K562 (cell line): ENCODE data around the gene PIBF1. TPM values are rescaled to one million over a fixed set of nuclear protein-coding genes. Genes with fewer than 3 reads are reported as not detected.

Experiments
- ATAC-seq: fragments of 200-7000 bp; cut with Tn5 transposase; 3 replicates; pipeline ENCODE4 v1.9.1; 2020; ENCODE audit warnings: moderate library complexity
- BruUV-seq: library from RNA; stranded (reverse); fragments of 400-500 nt; replicated peaks from 2 replicates; lab custom pipeline; 2021; lab: Mats Ljungman, UMichigan
- CTCF ChIA-PET: fragments of 300-600 bp; formaldehyde crosslinking; extraction: SDS; loops from one replicate; lab custom pipeline; 2021; ENCODE audit warnings: low intra/inter-chr PET ratio; lab: Yijun Ruan, JAX
- POLR2A ChIA-PET: fragments of 300-600, 350-650 bp; sonication (Branson Sonifier 250); formaldehyde crosslinking; extraction: SDS; loops from one replicate; lab custom pipeline; 2021; ENCODE audit warnings: antibody characterized with exemption, inconsistent platforms; lab: Yijun Ruan, JAX
- DNase-seq, 4 experiments: peaks; one replicate each; pipeline versions ENCODE4 v3.0.0 to v3.0.0-alpha.2; 2011 to 2018; ENCODE audit warnings: low spot score in 3 of 4, mixed read lengths in 3 of 4; ENCODE audit errors: extremely low read depth in 1 of 4
- FAIRE-seq: peaks from 2 replicates; lab custom pipeline; 2011; peaks lifted over from hg19 to GRCh38; lab: Jason Lieb, UNC
- H2AFZ ChIP-seq: 2 replicates; pipeline ENCODE4 v1.6.0; 2011; ENCODE audit warnings: low read depth, low read length, control low read depth, inconsistent platforms
- H3K27ac ChIP-seq: fragments of 200-600 bp; 3 replicates; pipeline ENCODE4 v1.8.0; 2011; ENCODE audit warnings: low read depth, mild to moderate bottlenecking, control low read depth, inconsistent platforms, low read length, moderate library complexity, mixed read lengths; ENCODE audit errors: extremely low read depth
- H3K27me3 ChIP-seq, 2 experiments: fragments of 300-600 bp in 1 of 2; 2 replicates in 1 of 2; 3 replicates in 1 of 2; pipeline versions ENCODE4 v1.6.0 to v1.8.0; 2011; ENCODE audit warnings: inconsistent platforms in 2 of 2, low read length in 2 of 2, mild to moderate bottlenecking in 1 of 2, mixed read lengths in 1 of 2, moderate library complexity in 1 of 2; ENCODE audit not compliant: control insufficient read depth in 2 of 2, insufficient read depth in 2 of 2
- H3K36me3 ChIP-seq: fragments of 300-600 bp; 3 replicates; pipeline ENCODE4 v1.8.0; 2011; ENCODE audit warnings: mild to moderate bottlenecking, low read length, inconsistent platforms; ENCODE audit not compliant: control insufficient read depth, insufficient read depth
- H3K4me1 ChIP-seq, 2 experiments: fragments of 200-600 bp in 1 of 2; replicated peaks in 1 of 2; 2 replicates in 1 of 2; 3 replicates in 1 of 2; pipeline versions ENCODE4 v1.5.1 to v1.8.0; 2011; ENCODE audit warnings: inconsistent platforms in 2 of 2, low read length in 2 of 2, mild to moderate bottlenecking in 1 of 2, mixed read lengths in 1 of 2, moderate library complexity in 1 of 2; ENCODE audit not compliant: control insufficient read depth in 2 of 2, insufficient read depth in 2 of 2
- H3K4me2 ChIP-seq: 2 replicates; pipeline ENCODE4 v1.6.1; 2011; ENCODE audit warnings: low read length, control low read depth, inconsistent platforms, mixed read lengths; ENCODE audit not compliant: insufficient read depth
- H3K4me3 ChIP-seq: fragments of 200-600 bp; sonication (generic), shearing (Covaris generic); 2 replicates; pipeline ENCODE4 v1.5.1; 2016; ENCODE audit warnings: control low read depth, inconsistent platforms
- H3K79me2 ChIP-seq: fragments of 200-600 bp; 3 replicates; pipeline ENCODE4 v1.8.0; 2011; ENCODE audit warnings: low read length, inconsistent platforms; ENCODE audit not compliant: control insufficient read depth, insufficient read depth
- H3K9ac ChIP-seq, 2 experiments: 2 replicates each; pipeline versions ENCODE4 v1.6.0 to v1.6.1; 2011; ENCODE audit warnings: low read depth in 2 of 2, low read length in 2 of 2, control low read depth in 1 of 2, inconsistent platforms in 1 of 2, mild to moderate bottlenecking in 1 of 2, mixed read lengths in 1 of 2; ENCODE audit not compliant: insufficient read depth in 1 of 2
- H3K9me1 ChIP-seq: one replicate; pipeline ENCODE4 v1.6.0; 2011; ENCODE audit warnings: inconsistent platforms, mild to moderate bottlenecking, low read length, moderate library complexity; ENCODE audit not compliant: control insufficient read depth, insufficient read depth
- H3K9me3 ChIP-seq: replicated peaks from 2 replicates; pipeline ENCODE4 v1.5.1; 2011; ENCODE audit warnings: low read depth, low read length, inconsistent platforms; ENCODE audit not compliant: control insufficient read depth, insufficient read depth
- H4K20me1 ChIP-seq: replicated peaks from 2 replicates; pipeline ENCODE4 v1.6.1; 2011; ENCODE audit warnings: low read length, inconsistent platforms, mixed read lengths; ENCODE audit not compliant: control insufficient read depth, insufficient read depth
- BDP1 ChIP-seq: IDR thresholded peaks from 3 replicates; pipeline ENCODE4 v1.6.1; 2011; ENCODE audit not compliant: insufficient read length, insufficient read depth
- CCAR2 ChIP-seq: fragments of 200-400 bp; formaldehyde crosslinking; IDR thresholded peaks from 2 replicates; pipeline ENCODE4 v1.6.1; 2017; ENCODE audit warnings: mild to moderate bottlenecking, low read depth, low read length
- EZH2 ChIP-seq: IDR thresholded peaks from 2 replicates; pipeline ENCODE4 v1.6.1; 2012; ENCODE audit warnings: low read depth, mild to moderate bottlenecking, inconsistent platforms, low read length, borderline replicate concordance
- HDGF ChIP-seq: fragments of 450-650 bp; IDR thresholded peaks from 2 replicates; pipeline ENCODE4 v1.6.1; 2016
- KAT8 ChIP-seq: fragments of 450-650 bp; IDR thresholded peaks from 2 replicates; pipeline ENCODE4 v1.6.1; 2016; ENCODE audit warnings: low read depth, mild to moderate bottlenecking
- MAFG ChIP-seq: fragments of 450-650 bp; conservative IDR thresholded peaks from 2 replicates; pipeline ENCODE4 v1.6.1; 2016; ENCODE audit warnings: missing genetic modification characterization, missing compliant biosample characterization
- MCM7 ChIP-seq, 2 experiments: fragments of 450-650 bp; IDR thresholded peaks; 2 replicates each; pipeline ENCODE4 v1.6.1; 2016 to 2018
- MEIS2 ChIP-seq: fragments of 450-650 bp; IDR thresholded peaks from 2 replicates; pipeline ENCODE4 v1.6.1; 2014; ENCODE audit warnings: mild to moderate bottlenecking; ENCODE audit not compliant: partially characterized antibody
- MTA1 ChIP-seq: fragments of 450-650 bp; IDR thresholded peaks from 2 replicates; pipeline ENCODE4 v1.6.1; 2017; ENCODE audit warnings: borderline replicate concordance
- MXI1 ChIP-seq: IDR thresholded peaks from 2 replicates; pipeline ENCODE4 v1.6.1; 2011; ENCODE audit warnings: low read depth, mild to moderate bottlenecking, improper control_type of control experiment, low read length
- RAD21 ChIP-seq, 2 experiments: fragments of 250-450 bp in 1 of 2; fragments of 450-650 bp in 1 of 2; sonication (Bioruptor Pico) in 1 of 2; formaldehyde crosslinking in 1 of 2; IDR thresholded peaks in 1 of 2; conservative IDR thresholded peaks in 1 of 2; 2 replicates each; pipeline versions ENCODE4 v1.4.0 to v1.8.0; 2020 to 2022; ENCODE audit warnings: mild to moderate bottlenecking in 2 of 2, moderate library complexity in 1 of 2
- RBM14 ChIP-seq: fragments of 200-400 bp; formaldehyde crosslinking; IDR thresholded peaks from 2 replicates; pipeline ENCODE4 v1.6.1; 2018; ENCODE audit warnings: low read depth, mild to moderate bottlenecking, low read length, moderate library complexity, borderline replicate concordance; ENCODE audit not compliant: insufficient read depth
- RBM17 ChIP-seq: fragments of 200-400 bp; formaldehyde crosslinking; IDR thresholded peaks from 2 replicates; pipeline ENCODE4 v1.6.1; 2017; ENCODE audit warnings: low read depth, mild to moderate bottlenecking, low read length, borderline replicate concordance
- RUNX1 ChIP-seq: sonication (generic); IDR thresholded peaks from 2 replicates; pipeline ENCODE4 v1.6.1; 2016; ENCODE audit warnings: antibody characterized with exemption, low read depth
- SP1 ChIP-seq: sonication (generic); formaldehyde crosslinking; IDR thresholded peaks from 2 replicates; pipeline ENCODE4 v1.8.1; 2022; ENCODE audit warnings: mild to moderate bottlenecking, missing genetic modification reagents
- TGIF2 ChIP-seq: sonication (generic); formaldehyde crosslinking; IDR thresholded peaks from 2 replicates; pipeline ENCODE4 v1.8.1; 2022; ENCODE audit warnings: mild to moderate bottlenecking, missing genetic modification reagents, moderate library complexity
- ZNF282 ChIP-seq: sonication (generic); formaldehyde crosslinking; IDR thresholded peaks from 2 replicates; pipeline ENCODE4 v1.8.1; 2023; ENCODE audit warnings: missing genetic modification reagents
- ZNF551 ChIP-seq: fragments of 250-450 bp; sonication (Bioruptor Pico); IDR thresholded peaks from 2 replicates; pipeline ENCODE4 v1.5.0; 2021; ENCODE audit warnings: mild to moderate bottlenecking, moderate library complexity
- ZNF830 ChIP-seq: fragments of 250-450 bp; sonication (Bioruptor Pico); IDR thresholded peaks from 2 replicates; pipeline ENCODE4 v1.5.0; 2021; ENCODE audit warnings: mild to moderate bottlenecking
- WGBS: fragments of 100-300 bp; shearing (Covaris generic); methylation state at CpG from one replicate; pipeline ENCODE4 v1.1.6; 2016; ENCODE audit warnings: low coverage, mixed read lengths; ENCODE audit not compliant: insufficient coverage; ENCODE audit errors: missing lambda C conversion rate; 5-methylcytosine and 5-hydroxymethylcytosine counted together
- in situ Hi-C: fragments of 300-500 bp; cut with MboI; formaldehyde crosslinking; loops from 4 replicates; pipeline ENCODE4 v1.15.0; 2018; ENCODE audit warnings: inconsistent platforms, mixed read lengths
- intact Hi-C: fragments of 100-400 bp; cut with micrococcal nuclease; formaldehyde crosslinking; loops from 2 replicates; pipeline ENCODE4 v1.14.2; 2022
- polyA plus RNA-seq, 8 experiments: library from polyadenylated mRNA; depleted of rRNA in 4 of 8; stranded (reverse) in 5 of 8; unstranded in 3 of 8; fragments of >200 nt; fragmentation: Nextera tagmentation in 2 of 8; fragmentation: Illumina TruSeq in 1 of 8; extraction: Ambion mirVana in 2 of 8; extraction: Trizol in 1 of 8; gene quantifications; 2 replicates each; pipeline versions ENCODE4 v1.2.1 to v1.2.3, GENCODE V29; 2011 to 2014; ENCODE audit warnings: inconsistent platforms in 1 of 8, missing spikeins in 1 of 8
- total RNA-seq, 7 experiments: library from RNA; depleted of rRNA in 6 of 7; stranded (reverse); fragments of >200 nt in 6 of 7; fragmentation: Illumina TruSeq in 2 of 7; extraction: Trizol in 2 of 7; gene quantifications; 2 replicates each; pipeline versions ENCODE4 v1.2.1 to v1.2.3, GENCODE V29; 2011 to 2021; ENCODE audit warnings: low replicate concordance in 1 of 7

Gene PIBF1
- total and polyA plus RNA-seq, 9 of the 15 experiments (the other 6 are each of a cell fraction or from before 2014, with no cell fraction given), result 9.1 to 28.8 (median 14.7) TPM

- Histone ChIP-seq H3K4me1 (no peaks in the 10 kb centered on the region), H3K79me2 (no peaks in the 10 kb centered on the region), H4K20me1 (no peaks in the 10 kb centered on the region), H3K4me3 (no peak overlapping the region), H3K9me1 (no peaks in the 10 kb centered on the region), H3K27ac (no peak overlapping the region), H3K4me2 (no peak overlapping the region), H3K9ac (no peak overlapping the region), H3K27me3 (no peaks in the 10 kb centered on the region), H3K36me3 (peaks cover 85% of the 10 kb centered on the region), H2AFZ (no peak overlapping the region), H3K9me3 (no peaks in the 10 kb centered on the region)
- no peak for DNase-seq
- BruUV-seq, result no TSS peak
- WGBS, result 73% methylated on average over 4 of the region's 4 CpGs
- FAIRE-seq, result no peak
- in situ Hi-C loops (no loop called here), intact Hi-C loops (no loop called here)
- ATAC-seq, result no peak
- no peak for TF ChIP-seq HDGF
- no peak for TF ChIP-seq CCAR2
- TF ChIP-seq MCM7 (IDR thresholded peaks at IDR 0.05), result no peak
- TF ChIP-seq RAD21 (CRISPR knock-in tag; conservative IDR thresholded peaks at IDR 0.05 in 1 of 2, IDR thresholded peaks at IDR 0.05 in 1 of 2), result no peak
- ChIA-PET CTCF (no interaction called here), POLR2A (no interaction called here)
Measured at GRCh38 chr13:72757792-72758535, 24.0 kb upstream of the PIBF1 start.

GRCh38 chr13:72760189-72760588 lies 21.7 kb upstream of the PIBF1 start:
- H3K4me2 ChIP-seq, result no peak overlapping the region
- in situ Hi-C loops, result no loop called here
- H3K27me3 ChIP-seq, result no peaks in the 10 kb centered on the region
- ChIA-PET POLR2A (no interaction called here), CTCF (no interaction called here)
- H3K36me3 ChIP-seq, result peaks cover 88% of the 10 kb centered on the region
- no peak overlapping the region for H2AFZ ChIP-seq
- no peaks in the 10 kb centered on the region for H4K20me1 ChIP-seq
- WGBS, result 80% methylated on average over 3 of the region's 3 CpGs
- H3K4me3 ChIP-seq, result no peak overlapping the region
- H3K4me1 ChIP-seq, result no peaks in the 10 kb centered on the region
- DNase-seq (no peak), ATAC-seq (no peak), FAIRE-seq (no peak)
- no peaks in the 10 kb centered on the region for H3K9me1 ChIP-seq
- intact Hi-C loops, result no loop called here
- H3K79me2 ChIP-seq, result no peaks in the 10 kb centered on the region
- no peaks in the 10 kb centered on the region for H3K9me3 ChIP-seq
- H3K9ac ChIP-seq, result no peak overlapping the region
- BruUV-seq, result no TSS peak
- H3K27ac ChIP-seq, result no peak overlapping the region
- no peak for TF ChIP-seq MEIS2
- no peak for TF ChIP-seq SP1 (CRISPR knock-in tag)
- TF ChIP-seq MCM7 (IDR thresholded peaks at IDR 0.05), result no peak
- no peak for TF ChIP-seq RBM17
- TF ChIP-seq ZNF551 (CRISPR knock-in tag), result no peak
- TF ChIP-seq EZH2, result no peak
- TF ChIP-seq MTA1, result no peak
- TF ChIP-seq TGIF2 (CRISPR knock-in tag), result no peak
- no peak for TF ChIP-seq BDP1
- no peak for TF ChIP-seq RUNX1
- no peak for TF ChIP-seq ZNF282
- no peak for TF ChIP-seq KAT8
- TF ChIP-seq ZNF830 (CRISPR knock-in tag), result no peak
- no peak for TF ChIP-seq RBM14
- no peak for TF ChIP-seq MXI1
- TF ChIP-seq MAFG (tag), result no peak
